Neural cell (in vitro differentiated cells): ENCODE results near the gene HOXC11. TPM values are rescaled to one million over a fixed set of nuclear protein-coding genes. Genes with fewer than 3 reads are reported as not detected.

Experiments used
- H2AFZ ChIP-seq: fragments of 200-600, 300-800 bp; sonication (generic), shearing (Covaris generic); 2 replicates; pipeline ENCODE4 v1.6.0; 2014; ENCODE audit warnings: low read depth, mild to moderate bottlenecking, antibody characterized with exemption, low read length, moderate library complexity
- H3F3A ChIP-seq: fragments of 200-600 bp; shearing (Covaris generic); 2 replicates; pipeline ENCODE4 v1.6.1; 2016; ENCODE audit warnings: mild to moderate bottlenecking, moderate library complexity, mixed read lengths, antibody characterized with exemption, low read length; ENCODE audit not compliant: insufficient read depth, poor library complexity, severe bottlenecking
- H3K27ac ChIP-seq: fragments of 200-600, 300-800 bp; sonication (generic), shearing (Covaris generic); 2 replicates; pipeline ENCODE4 v1.5.1; 2014; ENCODE audit warnings: mild to moderate bottlenecking, low read length, moderate library complexity
- H3K27me3 ChIP-seq: fragments of 300-800, 200-600 bp; sonication (generic), shearing (Covaris generic); 2 replicates; pipeline ENCODE4 v1.6.0; 2014; ENCODE audit warnings: mild to moderate bottlenecking, low read depth, low read length, moderate library complexity; ENCODE audit not compliant: insufficient read depth
- H3K36me3 ChIP-seq: fragments of 300-800, 200-600 bp; sonication (generic), shearing (Covaris generic); 2 replicates; pipeline ENCODE4 v1.5.1; 2014; ENCODE audit warnings: mild to moderate bottlenecking, antibody characterized with exemption, low read length, moderate library complexity; ENCODE audit not compliant: insufficient read depth
- H3K4me2 ChIP-seq: fragments of 300-800, 200-600 bp; sonication (generic), shearing (Covaris generic); 2 replicates; pipeline ENCODE4 v1.6.0; 2014; ENCODE audit warnings: mild to moderate bottlenecking, low read length
- H3K4me3 ChIP-seq: fragments of 300-800, 200-600 bp; sonication (generic), shearing (Covaris generic); 2 replicates; pipeline ENCODE4 v1.5.1; 2014; ENCODE audit warnings: mild to moderate bottlenecking, low read length, moderate library complexity
- H3K79me2 ChIP-seq: fragments of 200-600 bp; shearing (Covaris generic); replicated peaks from 2 replicates; pipeline ENCODE4 v1.6.0; 2014; ENCODE audit warnings: mild to moderate bottlenecking, low read length, moderate library complexity; ENCODE audit not compliant: insufficient read depth
- H3K9ac ChIP-seq: fragments of 300-800, 200-600 bp; sonication (generic), shearing (Covaris generic); 2 replicates; pipeline ENCODE4 v1.6.1; 2016; ENCODE audit warnings: mild to moderate bottlenecking, low read length, mixed read lengths
- H3K9me2 ChIP-seq: fragments of 200-600 bp; shearing (Covaris generic); 2 replicates; pipeline ENCODE4 v1.6.1; 2016; ENCODE audit warnings: mild to moderate bottlenecking, low read length, mixed read lengths; ENCODE audit not compliant: insufficient read depth
- H3K9me3 ChIP-seq: fragments of 200-600, 300-800 bp; sonication (generic), shearing (Covaris generic); 2 replicates; pipeline ENCODE4 v1.6.1; 2016; ENCODE audit warnings: mild to moderate bottlenecking, mixed run types, low read length, moderate library complexity, mixed read lengths
- H4K20me1 ChIP-seq: fragments of 200-600 bp; shearing (Covaris generic); 2 replicates; pipeline ENCODE4 v1.6.1; 2016; ENCODE audit warnings: mild to moderate bottlenecking, mixed run types; ENCODE audit not compliant: insufficient read depth
- EP300 ChIP-seq: fragments of 450-650 bp; conservative IDR thresholded peaks from 2 replicates; pipeline ENCODE4 v1.6.1; 2014; ENCODE audit warnings: antibody characterized with exemption, mild to moderate bottlenecking, moderate library complexity; ENCODE audit not compliant: poor library complexity, severe bottlenecking
- EZH2 ChIP-seq: fragments of 200-600, 300-800 bp; shearing (Covaris generic), sonication (generic); IDR thresholded peaks from 2 replicates; pipeline ENCODE4 v1.6.1; 2014; ENCODE audit warnings: antibody characterized with exemption, low read length, borderline replicate concordance, mild to moderate bottlenecking; ENCODE audit not compliant: insufficient read depth, poor library complexity, severe bottlenecking
- MXI1 ChIP-seq: fragments of 450-650 bp; conservative IDR thresholded peaks from 2 replicates; pipeline ENCODE4 v1.6.1; 2014; ENCODE audit warnings: antibody characterized with exemption, mild to moderate bottlenecking; ENCODE audit not compliant: poor library complexity, severe bottlenecking
- POLR2AphosphoS5 ChIP-seq: IDR thresholded peaks from 2 replicates; pipeline ENCODE4 v1.6.1; 2012
- RAD21 ChIP-seq: fragments of 450-650 bp; conservative IDR thresholded peaks from 2 replicates; pipeline ENCODE4 v1.6.1; 2014; ENCODE audit warnings: antibody characterized with exemption, mild to moderate bottlenecking, moderate library complexity
- SMC3 ChIP-seq: fragments of 450-650 bp; conservative IDR thresholded peaks from 2 replicates; pipeline ENCODE4 v1.6.1; 2014; ENCODE audit warnings: antibody characterized with exemption, mild to moderate bottlenecking, moderate library complexity; ENCODE audit not compliant: poor library complexity
- TAF1 ChIP-seq: IDR thresholded peaks from 2 replicates; pipeline ENCODE4 v1.6.1; 2012; ENCODE audit warnings: low read depth
- polyA plus RNA-seq: library from polyadenylated mRNA; depleted of rRNA; stranded (reverse); fragments of >200 nt; gene quantifications from 2 replicates; pipeline ENCODE4 v1.2.3, GENCODE V29; 2014
- TF ChIP-seq, protein P1 (sequence below): IDR thresholded peaks from 2 replicates; pipeline ENCODE4 v1.6.1; 2012; ENCODE audit warnings: borderline replicate concordance
- TF ChIP-seq, protein P2 (sequence below): fragments of 450-650 bp; IDR thresholded peaks from 2 replicates; pipeline ENCODE4 v1.5.1; 2014; ENCODE audit warnings: antibody characterized with exemption, mild to moderate bottlenecking, moderate library complexity; ENCODE audit not compliant: poor library complexity, severe bottlenecking

Gene HOXC11
- polyA plus RNA-seq, 1 donor from 2014 or later: not detected

DNA sequence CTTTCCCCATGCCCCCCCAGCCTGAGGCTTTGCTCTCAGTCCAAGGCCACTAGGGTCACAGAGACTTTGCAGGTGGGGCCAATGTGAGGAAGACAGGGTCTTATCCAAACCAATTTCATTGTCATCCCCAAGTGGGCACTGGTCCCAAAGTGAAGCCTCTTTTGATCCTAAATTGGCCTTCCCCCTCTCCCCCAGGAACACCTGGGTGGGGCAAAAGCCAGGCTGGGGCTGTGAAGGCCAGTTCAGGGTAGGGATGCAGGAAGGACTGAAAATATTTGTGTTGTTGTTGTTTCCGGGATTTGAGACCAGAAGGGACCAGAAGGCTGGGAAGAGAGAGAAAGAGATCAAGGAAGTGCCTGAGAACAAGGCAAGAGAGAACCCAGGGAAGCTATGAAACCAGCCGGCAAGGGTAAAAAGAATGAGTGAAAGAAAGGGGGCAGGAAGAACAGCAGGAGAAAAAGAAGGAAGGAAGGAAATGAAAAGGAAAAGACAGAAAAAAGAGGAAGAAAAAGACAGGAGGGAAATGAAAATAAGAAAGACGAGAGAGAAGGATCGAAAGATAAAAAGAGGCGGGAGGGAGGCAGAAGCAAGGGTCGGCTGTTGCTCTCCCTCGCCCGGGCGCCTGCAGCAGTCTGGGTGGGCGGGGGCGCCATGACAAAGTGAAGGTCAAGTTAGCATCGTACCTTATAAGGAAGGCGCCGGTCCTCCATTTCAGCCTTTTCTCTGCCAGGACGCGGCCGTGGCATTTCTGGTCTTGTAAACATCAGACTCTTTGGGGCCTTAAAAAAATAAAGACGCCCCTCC lies 7.4 kb upstream of the HOXC11 start:
- no peaks in the 10 kb centered on the region for H3K79me2 ChIP-seq
- H3K4me3 ChIP-seq: no peak overlapping the region
- H2AFZ ChIP-seq: no peak overlapping the region
- no peak overlapping the region for H3K4me2 ChIP-seq
- TF ChIP-seq EP300 (no peak), TAF1 (no peak), MXI1 (no peak), EZH2 (no peak), POLR2AphosphoS5 (no peak), RAD21 (no peak), SMC3 (no peak)
- TF ChIP-seq, protein P1, sequence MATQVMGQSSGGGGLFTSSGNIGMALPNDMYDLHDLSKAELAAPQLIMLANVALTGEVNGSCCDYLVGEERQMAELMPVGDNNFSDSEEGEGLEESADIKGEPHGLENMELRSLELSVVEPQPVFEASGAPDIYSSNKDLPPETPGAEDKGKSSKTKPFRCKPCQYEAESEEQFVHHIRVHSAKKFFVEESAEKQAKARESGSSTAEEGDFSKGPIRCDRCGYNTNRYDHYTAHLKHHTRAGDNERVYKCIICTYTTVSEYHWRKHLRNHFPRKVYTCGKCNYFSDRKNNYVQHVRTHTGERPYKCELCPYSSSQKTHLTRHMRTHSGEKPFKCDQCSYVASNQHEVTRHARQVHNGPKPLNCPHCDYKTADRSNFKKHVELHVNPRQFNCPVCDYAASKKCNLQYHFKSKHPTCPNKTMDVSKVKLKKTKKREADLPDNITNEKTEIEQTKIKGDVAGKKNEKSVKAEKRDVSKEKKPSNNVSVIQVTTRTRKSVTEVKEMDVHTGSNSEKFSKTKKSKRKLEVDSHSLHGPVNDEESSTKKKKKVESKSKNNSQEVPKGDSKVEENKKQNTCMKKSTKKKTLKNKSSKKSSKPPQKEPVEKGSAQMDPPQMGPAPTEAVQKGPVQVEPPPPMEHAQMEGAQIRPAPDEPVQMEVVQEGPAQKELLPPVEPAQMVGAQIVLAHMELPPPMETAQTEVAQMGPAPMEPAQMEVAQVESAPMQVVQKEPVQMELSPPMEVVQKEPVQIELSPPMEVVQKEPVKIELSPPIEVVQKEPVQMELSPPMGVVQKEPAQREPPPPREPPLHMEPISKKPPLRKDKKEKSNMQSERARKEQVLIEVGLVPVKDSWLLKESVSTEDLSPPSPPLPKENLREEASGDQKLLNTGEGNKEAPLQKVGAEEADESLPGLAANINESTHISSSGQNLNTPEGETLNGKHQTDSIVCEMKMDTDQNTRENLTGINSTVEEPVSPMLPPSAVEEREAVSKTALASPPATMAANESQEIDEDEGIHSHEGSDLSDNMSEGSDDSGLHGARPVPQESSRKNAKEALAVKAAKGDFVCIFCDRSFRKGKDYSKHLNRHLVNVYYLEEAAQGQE: no peak
- TF ChIP-seq, protein P2, sequence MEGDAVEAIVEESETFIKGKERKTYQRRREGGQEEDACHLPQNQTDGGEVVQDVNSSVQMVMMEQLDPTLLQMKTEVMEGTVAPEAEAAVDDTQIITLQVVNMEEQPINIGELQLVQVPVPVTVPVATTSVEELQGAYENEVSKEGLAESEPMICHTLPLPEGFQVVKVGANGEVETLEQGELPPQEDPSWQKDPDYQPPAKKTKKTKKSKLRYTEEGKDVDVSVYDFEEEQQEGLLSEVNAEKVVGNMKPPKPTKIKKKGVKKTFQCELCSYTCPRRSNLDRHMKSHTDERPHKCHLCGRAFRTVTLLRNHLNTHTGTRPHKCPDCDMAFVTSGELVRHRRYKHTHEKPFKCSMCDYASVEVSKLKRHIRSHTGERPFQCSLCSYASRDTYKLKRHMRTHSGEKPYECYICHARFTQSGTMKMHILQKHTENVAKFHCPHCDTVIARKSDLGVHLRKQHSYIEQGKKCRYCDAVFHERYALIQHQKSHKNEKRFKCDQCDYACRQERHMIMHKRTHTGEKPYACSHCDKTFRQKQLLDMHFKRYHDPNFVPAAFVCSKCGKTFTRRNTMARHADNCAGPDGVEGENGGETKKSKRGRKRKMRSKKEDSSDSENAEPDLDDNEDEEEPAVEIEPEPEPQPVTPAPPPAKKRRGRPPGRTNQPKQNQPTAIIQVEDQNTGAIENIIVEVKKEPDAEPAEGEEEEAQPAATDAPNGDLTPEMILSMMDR: no peak
- no peaks in the 10 kb centered on the region for H3K9me2 ChIP-seq
- H3K36me3 ChIP-seq: no peaks in the 10 kb centered on the region
- H3K9ac ChIP-seq: no peak overlapping the region
- H3K9me3 ChIP-seq: no peaks in the 10 kb centered on the region
- H3F3A ChIP-seq: no peaks in the 10 kb centered on the region
- peaks cover 100% of the 10 kb centered on the region for H3K27me3 ChIP-seq
- no peaks in the 10 kb centered on the region for H4K20me1 ChIP-seq
- H3K27ac ChIP-seq: no peak overlapping the region

DNA sequence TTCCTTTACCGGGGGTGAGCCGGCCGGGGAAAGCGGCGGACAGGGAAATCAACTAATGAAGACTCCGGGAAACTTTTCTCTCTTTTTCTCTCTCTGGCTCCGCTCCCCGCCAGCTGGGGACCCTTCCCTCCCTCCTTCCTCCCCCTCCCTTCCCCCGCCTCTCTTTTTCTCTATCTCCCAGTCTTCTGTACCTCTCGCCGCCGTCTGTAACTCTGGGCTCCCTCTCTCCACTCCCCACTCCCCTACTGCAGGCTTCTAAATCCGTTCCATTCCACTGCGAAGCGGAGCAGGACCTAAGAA lies 6.9 kb upstream of the HOXC11 start:
- H3K36me3 ChIP-seq: no peaks in the 10 kb centered on the region
- no peak overlapping the region for H2AFZ ChIP-seq
- H3K9me2 ChIP-seq: no peaks in the 10 kb centered on the region
- H3F3A ChIP-seq: no peaks in the 10 kb centered on the region
- H3K79me2 ChIP-seq: no peaks in the 10 kb centered on the region
- H4K20me1 ChIP-seq: no peaks in the 10 kb centered on the region
- H3K9me3 ChIP-seq: no peaks in the 10 kb centered on the region
- no peak overlapping the region for H3K4me2 ChIP-seq
- TF ChIP-seq POLR2AphosphoS5: no peak
- no peak for TF ChIP-seq EP300
- TF ChIP-seq SMC3: no peak
- TF ChIP-seq RAD21: no peak
- TF ChIP-seq TAF1: no peak
- TF ChIP-seq, protein P1: no peak
- TF ChIP-seq EZH2: no peak
- H3K27me3 ChIP-seq: peaks cover 100% of the 10 kb centered on the region
- H3K4me3 ChIP-seq: no peak overlapping the region
- no peak overlapping the region for H3K9ac ChIP-seq
- H3K27ac ChIP-seq: no peak overlapping the region
